Chondrocyte (in vitro differentiated cells): ENCODE results near the gene MYH13. TPM values are rescaled to one million over a fixed set of nuclear protein-coding genes. Genes with fewer than 3 reads are reported as not detected.

Experiments used
- DNase-seq: peaks from one replicate; pipeline ENCODE4 v3.0.0; 2021; ENCODE audit warnings: mixed read lengths, low spot score
- H3K27ac Mint-ChIP-seq: one replicate; pipeline ENCODE4 v1.8.0; 2021; ENCODE audit warnings: mild to moderate bottlenecking, moderate library complexity, mixed read lengths; ENCODE audit not compliant: unreplicated experiment
- H3K27me3 Mint-ChIP-seq: 2 replicates; pipeline ENCODE4 v1.8.0; 2021; ENCODE audit warnings: low read depth, mixed read lengths
- H3K36me3 Mint-ChIP-seq: 2 replicates; pipeline ENCODE4 v1.8.0; 2021; ENCODE audit warnings: low read depth, mixed read lengths
- H3K4me1 Mint-ChIP-seq: 2 replicates; pipeline ENCODE4 v1.8.0; 2021; ENCODE audit warnings: low read depth, mild to moderate bottlenecking, mixed read lengths
- H3K4me3 Mint-ChIP-seq: one replicate; pipeline ENCODE4 v1.8.0; 2021; ENCODE audit warnings: mild to moderate bottlenecking, moderate library complexity, mixed read lengths; ENCODE audit not compliant: unreplicated experiment
- H3K9me3 Mint-ChIP-seq: 2 replicates; pipeline ENCODE4 v1.8.0; 2021; ENCODE audit warnings: low read depth, mixed read lengths
- total RNA-seq: library from RNA; stranded (reverse); gene quantifications from 3 replicates; pipeline ENCODE4 v1.2.1, GENCODE V29; 2021
- TF ChIP-seq, protein P1 (sequence below): fragments of 200-600 bp; sonication (generic); IDR thresholded peaks from 2 replicates; pipeline ENCODE4 v1.5.0; 2021; ENCODE audit warnings: antibody characterized with exemption, mild to moderate bottlenecking, moderate library complexity

Gene MYH13
- total RNA-seq, 1 donor from 2014 or later = not detected

DNA sequence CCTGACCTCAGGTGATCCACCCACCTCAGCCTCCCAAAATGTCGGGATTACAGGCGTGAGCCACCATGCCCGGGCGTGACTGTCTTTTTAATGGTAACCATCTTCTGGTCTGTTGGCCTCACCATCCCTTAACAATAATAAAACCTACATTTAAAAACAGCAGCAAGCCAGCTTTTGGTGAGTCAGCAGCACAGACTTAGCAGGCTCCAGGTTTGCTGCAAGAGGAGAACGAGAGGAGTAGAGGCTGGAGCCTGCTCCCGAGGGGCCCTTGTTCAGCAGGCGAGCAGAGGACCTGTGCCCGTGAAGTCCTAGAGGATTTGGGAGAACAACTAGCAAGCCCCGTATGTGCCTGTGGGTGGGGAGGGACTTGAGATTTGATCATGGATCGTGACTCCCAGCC lies 35.7 kb downstream of the MYH13 start:
- Mint-ChIP-seq H3K9me3 (no peaks in the 10 kb centered on the region), H3K4me3 (no peak overlapping the region), H3K27ac (no peak overlapping the region), H3K4me1 (no peaks in the 10 kb centered on the region), H3K36me3 (no peaks in the 10 kb centered on the region), H3K27me3 (peaks cover 2% of the 10 kb centered on the region)
- DNase-seq = no peak
- TF ChIP-seq, protein P1, sequence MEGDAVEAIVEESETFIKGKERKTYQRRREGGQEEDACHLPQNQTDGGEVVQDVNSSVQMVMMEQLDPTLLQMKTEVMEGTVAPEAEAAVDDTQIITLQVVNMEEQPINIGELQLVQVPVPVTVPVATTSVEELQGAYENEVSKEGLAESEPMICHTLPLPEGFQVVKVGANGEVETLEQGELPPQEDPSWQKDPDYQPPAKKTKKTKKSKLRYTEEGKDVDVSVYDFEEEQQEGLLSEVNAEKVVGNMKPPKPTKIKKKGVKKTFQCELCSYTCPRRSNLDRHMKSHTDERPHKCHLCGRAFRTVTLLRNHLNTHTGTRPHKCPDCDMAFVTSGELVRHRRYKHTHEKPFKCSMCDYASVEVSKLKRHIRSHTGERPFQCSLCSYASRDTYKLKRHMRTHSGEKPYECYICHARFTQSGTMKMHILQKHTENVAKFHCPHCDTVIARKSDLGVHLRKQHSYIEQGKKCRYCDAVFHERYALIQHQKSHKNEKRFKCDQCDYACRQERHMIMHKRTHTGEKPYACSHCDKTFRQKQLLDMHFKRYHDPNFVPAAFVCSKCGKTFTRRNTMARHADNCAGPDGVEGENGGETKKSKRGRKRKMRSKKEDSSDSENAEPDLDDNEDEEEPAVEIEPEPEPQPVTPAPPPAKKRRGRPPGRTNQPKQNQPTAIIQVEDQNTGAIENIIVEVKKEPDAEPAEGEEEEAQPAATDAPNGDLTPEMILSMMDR = no peak

DNA sequence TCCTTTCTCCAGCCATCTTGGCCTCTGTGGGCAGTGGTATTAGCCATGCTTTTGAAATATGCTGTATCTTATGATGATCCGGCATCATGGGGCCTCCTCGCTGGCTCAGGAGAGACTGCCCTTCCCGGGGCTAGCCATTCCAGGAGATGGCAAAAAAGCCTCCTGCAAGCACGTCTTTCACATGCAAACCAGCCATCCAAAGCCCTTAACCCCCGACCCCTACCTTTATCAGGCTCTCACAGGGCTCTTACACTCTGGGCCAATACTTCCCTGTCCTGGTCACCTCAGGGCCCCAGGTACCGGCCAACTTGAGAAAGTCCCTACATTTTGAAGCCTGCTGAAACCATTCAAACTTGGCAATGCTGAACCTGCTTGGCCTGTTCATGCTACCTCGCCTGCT lies 36.4 kb downstream of the MYH13 start:
- Mint-ChIP-seq H3K9me3 (no peaks in the 10 kb centered on the region), H3K27me3 (no peaks in the 10 kb centered on the region), H3K4me3 (no peak overlapping the region), H3K27ac (no peak overlapping the region), H3K4me1 (no peaks in the 10 kb centered on the region), H3K36me3 (no peaks in the 10 kb centered on the region)
- no peak for DNase-seq
- TF ChIP-seq, protein P1 = no peak

DNA sequence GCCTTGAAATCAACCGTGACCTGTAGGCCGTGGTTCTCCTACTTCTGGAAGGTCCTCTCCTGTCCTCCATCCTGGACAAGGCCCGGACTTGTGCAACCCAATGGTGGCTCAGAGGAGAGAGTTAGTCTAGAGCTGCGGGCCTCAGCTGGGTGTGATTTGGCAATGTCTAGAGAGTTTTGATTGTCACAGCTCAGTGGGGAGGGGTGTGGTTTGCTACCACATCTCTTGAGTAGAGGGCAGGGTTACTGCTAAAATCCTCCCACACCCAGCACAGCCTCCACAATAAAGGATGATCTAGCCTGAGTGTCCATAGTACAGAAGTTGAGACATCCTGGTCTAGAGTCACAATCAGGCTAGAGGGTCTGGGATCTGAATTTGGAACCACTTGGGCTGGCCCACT lies 40.3 kb downstream of the MYH13 start:
- H3K27ac Mint-ChIP-seq = no peak overlapping the region
- peaks cover 11% of the 10 kb centered on the region for H3K27me3 Mint-ChIP-seq
- no peaks in the 10 kb centered on the region for H3K9me3 Mint-ChIP-seq
- no peak overlapping the region for H3K4me3 Mint-ChIP-seq
- TF ChIP-seq, protein P1 = no peak
- H3K36me3 Mint-ChIP-seq = no peaks in the 10 kb centered on the region
- peaks cover 2% of the 10 kb centered on the region for H3K4me1 Mint-ChIP-seq
- no peak for DNase-seq

DNA sequence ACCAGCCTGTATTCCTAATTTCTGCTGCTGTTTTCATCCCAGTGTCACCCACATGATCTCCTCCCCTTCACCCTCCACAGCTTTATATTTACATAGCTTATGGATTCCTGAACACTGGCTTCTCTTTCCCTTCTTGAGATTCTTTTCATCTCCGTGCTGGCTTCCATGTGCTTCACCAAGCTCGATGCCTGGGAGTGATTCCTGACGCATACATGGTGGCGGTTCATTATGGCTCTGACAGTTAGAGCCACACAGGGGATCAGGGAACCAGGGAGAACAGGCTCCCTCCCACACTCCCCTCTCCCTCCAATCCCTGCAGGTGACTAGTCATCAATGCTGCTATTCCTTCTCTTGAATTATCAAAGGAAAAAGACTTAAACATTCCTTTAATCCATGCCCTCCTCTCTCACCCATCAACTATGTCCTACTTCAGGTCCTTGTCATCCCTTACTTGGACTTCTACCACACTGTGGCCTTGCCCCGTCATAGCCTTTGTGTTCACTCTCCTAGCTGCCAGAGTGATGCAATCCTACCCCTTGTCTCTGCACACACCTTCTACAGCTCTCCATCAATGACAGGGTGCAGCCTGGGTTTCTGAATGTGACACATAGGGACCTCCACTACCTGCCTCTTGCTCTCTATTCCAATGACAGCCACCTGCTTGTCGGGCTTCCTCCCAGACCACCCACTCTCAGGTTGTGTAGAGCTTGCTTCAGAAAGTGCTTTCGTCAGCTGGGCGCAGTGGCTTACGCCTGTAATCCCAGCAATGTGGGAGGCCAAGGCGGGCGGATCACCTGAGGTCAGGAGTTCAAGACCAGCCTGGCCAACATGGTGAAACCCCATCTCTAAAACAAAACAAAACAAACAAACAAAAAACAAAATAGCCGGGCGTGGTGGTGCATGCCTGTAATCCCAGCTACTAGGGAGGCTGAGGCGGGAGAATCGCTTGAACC lies 43.6 kb downstream of the MYH13 start:
- Mint-ChIP-seq H3K27ac (no peak overlapping the region), H3K9me3 (no peaks in the 10 kb centered on the region), H3K27me3 (peaks cover 11% of the 10 kb centered on the region), H3K36me3 (no peaks in the 10 kb centered on the region), H3K4me3 (no peak overlapping the region), H3K4me1 (peaks cover 3% of the 10 kb centered on the region)
- TF ChIP-seq, protein P1 = no peak
- no peak for DNase-seq

DNA sequence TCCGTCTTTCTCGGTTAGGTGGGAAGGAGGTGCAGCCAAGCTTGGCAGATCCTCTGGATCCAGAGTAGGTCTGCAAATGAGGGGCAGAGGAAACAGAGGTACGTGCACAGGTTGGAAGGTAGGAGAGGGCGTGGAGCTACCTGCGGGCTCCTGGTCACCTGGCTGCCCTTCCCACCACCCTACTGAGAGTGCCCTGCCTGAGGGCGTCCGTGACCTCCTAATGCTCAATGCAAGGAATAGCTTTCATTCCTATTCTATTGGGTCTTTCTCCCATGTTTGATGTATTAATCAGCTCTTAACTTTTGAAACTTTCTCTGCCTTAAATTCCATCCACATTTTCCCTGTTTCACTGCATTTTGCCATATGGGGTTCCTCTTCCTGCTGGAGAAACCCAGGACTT lies 44.6 kb downstream of the MYH13 start:
- no peaks in the 10 kb centered on the region for H3K36me3 Mint-ChIP-seq
- H3K4me3 Mint-ChIP-seq = no peak overlapping the region
- no peaks in the 10 kb centered on the region for H3K9me3 Mint-ChIP-seq
- TF ChIP-seq, protein P1 = no peak
- H3K27me3 Mint-ChIP-seq = peaks cover 13% of the 10 kb centered on the region
- peaks cover 3% of the 10 kb centered on the region for H3K4me1 Mint-ChIP-seq
- DNase-seq = no peak
- H3K27ac Mint-ChIP-seq = no peak overlapping the region
